ENCODE data around the gene CAMLG.
A peak's percentile ranks its signal among the peaks of the same experiment; 100 is the strongest.
"Not testable (repeated sequence)": the region's sequence is repeated elsewhere in the genome, so short reads cannot be mapped to it uniquely, and the experiment has no call there.

The CAMLG gene

GRCh38 chr5:134738133-134738962 is at the start of gene CAMLG:
TSS of gene CAMLG (plus strand) at chr5:134738548. CDS start at chr5:134738621, 73 bp downstream.
- DNase-seq (ENCODE audit: low read depth in 3 of 3), result peak; percentile 94 to 97 (median 96)

- DNase-seq (ENCODE audit: low read depth in 3 of 3), result not testable (repeated sequence)
These were observed 48.2 kb upstream of the CAMLG start for GRCh38 chr5:134690144-134690543.

DNA sequence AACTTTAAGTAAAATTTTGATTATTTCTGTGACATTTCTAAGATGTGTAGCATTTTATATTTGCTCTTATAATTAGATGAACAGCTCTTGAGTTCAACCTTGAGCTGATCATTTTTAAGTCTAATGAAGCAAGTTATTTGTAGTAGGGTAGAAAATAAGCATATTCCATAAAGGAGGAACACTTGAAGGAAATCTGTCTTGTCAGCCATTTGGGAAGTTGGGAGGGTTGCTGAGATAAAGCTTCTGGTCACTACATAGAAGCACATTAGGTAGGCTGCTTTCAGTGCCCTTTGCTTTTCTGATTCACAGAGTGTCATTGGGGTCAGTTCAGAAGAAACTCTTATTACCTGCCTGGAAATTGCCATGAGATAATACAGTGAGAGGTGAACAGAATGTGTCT is 45.6 kb upstream of the CAMLG start:
- DNase-seq (ENCODE audit: low read depth in 3 of 3), result no peak

DNA sequence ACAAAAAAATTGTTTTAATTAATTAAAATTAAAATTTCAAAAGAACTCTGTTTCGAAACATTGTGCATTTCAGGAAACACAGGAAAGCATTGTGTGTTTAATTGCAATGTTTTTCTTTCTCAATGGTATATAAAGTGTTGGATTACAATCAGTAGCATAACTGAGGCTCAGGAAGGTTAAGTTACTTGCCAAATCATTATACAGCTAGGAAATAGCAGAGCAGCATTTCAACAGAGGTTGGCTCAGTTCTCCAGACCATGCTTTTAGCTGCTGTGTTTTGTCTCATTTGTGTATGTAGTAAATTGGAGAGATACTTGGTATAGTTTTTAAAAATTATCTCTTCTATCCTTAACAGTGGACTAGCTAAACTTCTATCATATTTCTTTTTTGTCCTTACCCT is 30.0 kb upstream of the CAMLG start:
- DNase-seq (ENCODE audit: low read depth in 3 of 3), result no peak

GRCh38 chr5:134714120-134714519 is 24.2 kb upstream of the CAMLG start:
- no peak for DNase-seq (ENCODE audit: low read depth in 3 of 3)

DNA sequence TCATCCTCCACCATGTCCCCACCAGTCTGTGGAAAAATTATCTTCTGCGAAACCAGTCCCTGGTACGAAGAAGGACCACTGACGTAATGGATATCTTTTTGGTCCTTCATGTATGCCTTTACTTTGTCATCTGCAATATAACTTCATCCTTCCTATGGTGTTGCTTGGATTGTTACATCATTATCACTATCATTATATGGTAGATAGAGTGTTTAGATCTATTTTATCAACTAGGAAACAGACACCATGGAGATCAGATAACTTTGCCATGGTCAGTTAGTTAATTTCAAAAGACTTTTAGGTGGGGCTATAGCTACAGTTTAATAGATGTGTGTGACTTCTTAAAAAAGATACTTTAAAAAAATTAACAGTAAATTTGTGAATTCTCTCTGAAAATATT is 23.8 kb upstream of the CAMLG start:
- no peak for DNase-seq (ENCODE audit: low read depth in 3 of 3)

- DNase-seq (ENCODE audit: low read depth in 3 of 3), result not testable (repeated sequence)
These were observed 22.9 kb upstream of the CAMLG start for GRCh38 chr5:134715466-134715865.

- DNase-seq (ENCODE audit: low read depth in 3 of 3), result no peak
These were observed 13.5 kb upstream of the CAMLG start for GRCh38 chr5:134724872-134725271.

DNA sequence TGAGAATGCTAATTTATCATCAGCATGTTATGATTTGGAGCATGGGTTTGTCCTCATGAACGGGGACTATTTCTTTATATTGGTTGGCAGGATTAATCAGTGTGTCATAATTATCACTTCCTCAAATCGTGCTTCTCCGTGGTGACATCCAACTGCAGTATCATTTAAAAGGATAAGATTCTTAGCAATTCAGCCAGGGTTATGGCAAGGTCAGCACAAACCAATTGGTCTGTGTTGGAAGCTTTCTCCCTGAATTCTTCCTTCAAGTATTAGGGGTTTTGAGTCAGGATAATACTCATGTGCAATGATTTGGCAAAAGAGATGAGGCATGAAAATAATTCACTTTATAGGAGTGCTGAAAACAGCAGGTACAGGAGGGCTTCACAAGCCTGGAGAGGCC is 5.5 kb upstream of the CAMLG start:
- DNase-seq (ENCODE audit: low read depth in 3 of 3), result no peak

- no peak for DNase-seq (ENCODE audit: low read depth in 3 of 3)
These were observed 3.1 kb upstream of the CAMLG start for GRCh38 chr5:134735243-134735642.

- DNase-seq (ENCODE audit: low read depth in 3 of 3), result no peak
These were observed 2.1 kb upstream of the CAMLG start for GRCh38 chr5:134736173-134736812.

DNA sequence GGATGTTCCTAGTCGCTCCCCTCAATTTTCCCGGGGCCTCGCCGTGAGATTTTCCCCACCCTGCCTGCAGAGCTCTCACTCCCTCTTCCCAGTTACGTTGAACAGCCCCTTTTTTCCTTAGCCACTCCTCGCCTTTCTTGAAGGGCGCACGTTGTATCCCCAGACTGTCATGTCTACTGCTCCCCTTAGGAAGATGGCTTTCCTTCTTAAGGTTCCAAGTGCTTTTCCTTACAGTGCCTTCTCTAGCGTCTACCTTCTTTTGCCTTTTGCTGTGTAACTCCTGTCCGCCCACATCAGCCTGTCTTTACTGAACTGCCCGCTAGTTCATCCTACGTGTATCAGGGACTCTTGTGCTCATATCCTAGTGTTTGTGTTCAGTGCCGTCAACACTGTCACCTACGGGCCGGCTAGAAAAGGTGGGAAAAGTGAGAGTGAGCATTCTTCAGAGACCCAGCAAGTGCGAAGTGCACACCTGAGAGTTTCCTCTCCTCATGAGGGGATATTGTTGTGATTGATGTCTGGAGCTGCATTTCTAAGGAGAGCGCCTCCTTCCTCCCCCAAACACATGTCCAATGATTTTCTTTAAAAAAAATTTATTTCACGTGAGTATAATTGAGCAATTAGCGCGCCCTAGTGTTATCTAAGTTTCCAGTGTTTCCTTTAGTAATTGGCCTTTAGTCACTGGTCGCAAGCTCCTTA is 764 bp downstream of the CAMLG start:
- no peak for DNase-seq (ENCODE audit: low read depth in 3 of 3)

DNA sequence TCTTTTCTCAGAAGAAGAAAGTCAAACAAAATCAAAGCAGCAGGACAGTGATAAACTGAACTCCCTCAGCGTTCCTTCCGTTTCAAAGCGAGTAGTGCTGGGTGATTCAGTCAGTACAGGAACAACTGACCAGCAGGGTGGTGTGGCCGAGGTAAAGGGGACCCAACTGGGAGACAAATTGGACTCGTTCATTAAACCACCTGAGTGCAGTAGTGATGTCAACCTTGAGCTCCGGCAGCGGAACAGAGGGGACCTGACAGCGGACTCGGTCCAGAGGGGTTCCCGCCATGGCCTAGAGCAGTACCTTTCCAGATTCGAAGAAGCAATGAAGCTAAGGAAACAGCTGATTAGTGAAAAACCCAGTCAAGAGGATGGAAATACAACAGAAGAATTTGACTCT is 2.7 kb downstream of the CAMLG start:
- no peak for DNase-seq (ENCODE audit: low read depth in 3 of 3)

- no peak for DNase-seq (ENCODE audit: low read depth in 3 of 3)
These were observed 3.8 kb downstream of the CAMLG start for GRCh38 chr5:134742134-134742533.

DNA sequence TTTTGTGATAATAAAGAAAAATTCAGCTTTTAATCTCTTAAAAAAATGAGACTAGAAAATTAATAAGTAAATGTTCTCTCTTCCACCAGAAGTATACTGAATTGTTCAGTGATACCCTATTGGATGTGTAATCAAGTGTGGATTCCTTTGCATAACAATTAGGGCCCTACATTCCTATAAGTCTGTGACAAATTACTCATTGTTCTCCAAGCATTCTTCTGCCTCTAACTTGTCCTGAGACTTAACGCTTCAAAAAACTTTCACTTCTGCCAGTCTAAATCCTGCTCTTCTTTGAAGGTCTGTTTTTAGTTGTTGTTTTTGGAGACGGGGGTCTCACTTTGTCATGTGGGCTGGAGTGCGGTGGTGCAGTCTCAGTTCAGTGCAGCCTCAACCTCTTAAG is 11.1 kb downstream of the CAMLG start:
- DNase-seq (ENCODE audit: low read depth in 3 of 3), result no peak

GRCh38 chr5:134758176-134758503 is 19.8 kb downstream of the CAMLG start:
- DNase-seq (ENCODE audit: low read depth in 3 of 3), result no peak

GRCh38 chr5:134758504-134759341 is 20.4 kb downstream of the CAMLG start, which contains the start of gene DDX46:
TSS of gene DDX46 (plus strand) at chr5:134758779. CDS start at chr5:134758939, 160 bp downstream.
- peak; percentile 90 to 97 (median 90) for DNase-seq (ENCODE audit: low read depth in 3 of 3)

DNA sequence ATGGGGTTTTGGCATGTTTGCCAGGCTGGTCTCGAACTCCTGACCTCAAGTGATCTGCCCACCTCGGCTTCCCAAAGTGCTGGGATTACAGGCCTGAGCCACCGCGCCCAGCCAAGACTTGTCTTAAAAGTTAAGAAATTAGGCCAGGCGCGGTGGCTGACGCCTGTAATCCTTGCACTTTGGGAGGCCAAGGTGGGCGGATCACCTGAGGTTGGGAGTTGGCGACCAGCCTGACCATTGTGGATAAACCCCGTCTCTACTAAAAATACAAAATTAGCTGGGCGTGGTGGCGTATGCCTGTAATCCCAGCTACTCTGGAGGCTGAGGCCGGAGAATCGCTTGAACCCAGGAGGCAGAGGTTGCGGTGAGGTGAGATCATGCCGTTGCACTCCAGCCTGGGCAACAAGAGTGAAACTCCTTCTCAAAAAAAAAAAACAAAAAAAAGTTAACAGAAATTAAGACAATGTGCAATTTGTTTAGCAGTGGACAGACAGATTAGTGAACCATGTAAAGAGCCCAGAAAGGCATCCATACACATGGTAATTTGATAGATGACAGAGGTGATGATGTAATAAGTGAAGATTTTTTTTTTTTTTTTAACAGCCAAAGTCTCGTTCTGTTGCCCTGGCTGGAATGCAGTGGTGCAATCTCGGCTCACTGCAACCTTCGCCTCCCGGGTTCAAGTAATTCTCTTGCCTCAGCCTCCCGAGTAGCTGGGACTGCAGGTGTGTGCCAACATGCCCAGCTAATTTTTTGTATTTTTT is 29.4 kb downstream of the CAMLG start:
- DNase-seq (ENCODE audit: low read depth in 3 of 3), result not testable (repeated sequence)

DNA sequence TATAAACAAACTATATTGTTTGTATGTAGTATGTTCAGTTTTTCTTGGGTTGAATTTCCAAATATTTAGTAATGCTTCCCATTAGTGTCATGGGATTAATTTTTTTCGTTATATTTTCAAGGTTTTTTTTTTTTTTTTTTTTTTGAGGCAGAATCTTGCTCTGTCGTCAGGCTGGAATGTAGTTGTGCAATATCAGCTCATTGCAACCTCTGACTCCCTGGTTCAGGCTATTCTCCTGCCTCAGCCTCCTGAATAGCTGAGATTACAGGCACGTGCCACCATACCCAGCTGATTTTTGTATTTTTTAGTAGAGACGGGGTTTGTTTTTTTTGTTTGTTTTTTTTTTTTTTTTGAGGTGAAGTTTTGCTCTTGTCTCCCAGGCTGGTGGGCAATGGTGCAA is 30.9 kb downstream of the CAMLG start:
- no peak for DNase-seq (ENCODE audit: low read depth in 3 of 3)

- no peak for DNase-seq (ENCODE audit: low read depth in 3 of 3)
These were observed 34.2 kb downstream of the CAMLG start for GRCh38 chr5:134772461-134773125.
